GM12872 (cell line): ENCODE results near the gene NHLRC2.

Experiments used
- TF ChIP-seq, protein P1 (sequence below): IDR thresholded peaks from 3 replicates; pipeline ENCODE4 v1.5.1; 2011; ENCODE audit warnings: low read depth, mild to moderate bottlenecking, low read length, moderate library complexity; ENCODE audit not compliant: insufficient read depth

The NHLRC2 gene

DNA sequence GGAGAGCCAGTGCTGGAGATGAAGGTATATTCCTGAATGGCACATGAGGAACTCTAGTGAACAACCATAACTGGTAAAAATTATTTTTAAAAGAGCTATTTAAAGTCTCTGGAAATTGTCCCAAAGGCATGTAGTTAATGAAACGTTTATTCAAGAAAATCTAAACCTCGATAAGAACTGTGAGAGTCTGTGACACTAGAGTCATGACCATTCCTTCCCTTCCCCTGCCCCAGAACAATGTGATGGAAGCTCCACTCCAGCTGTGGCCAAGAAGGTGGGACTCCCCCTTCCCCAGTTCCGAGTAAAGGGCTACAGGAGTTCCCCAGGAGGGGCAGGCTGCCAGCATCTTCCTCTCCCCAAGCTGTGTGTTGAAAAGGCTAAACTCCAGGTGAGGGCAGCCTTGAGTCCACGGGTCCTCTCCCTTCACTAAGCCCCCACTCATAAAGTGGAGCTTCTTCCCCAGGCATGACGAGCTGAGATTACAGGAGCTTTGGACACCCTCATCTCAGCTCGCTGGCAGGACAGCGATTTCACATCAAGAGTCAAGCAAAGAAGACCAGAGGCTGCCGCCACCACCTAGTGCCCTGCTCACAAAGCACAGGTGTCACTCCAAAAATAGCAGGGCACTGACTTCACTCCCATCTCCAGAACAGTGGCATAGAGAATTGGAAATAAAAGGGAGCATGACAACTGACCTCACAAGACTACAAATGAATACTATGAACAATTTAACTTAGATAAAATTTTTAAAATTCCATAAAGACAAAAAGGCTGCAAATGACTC lies 68.5 kb downstream of the NHLRC2 start:
- TF ChIP-seq, protein P1, sequence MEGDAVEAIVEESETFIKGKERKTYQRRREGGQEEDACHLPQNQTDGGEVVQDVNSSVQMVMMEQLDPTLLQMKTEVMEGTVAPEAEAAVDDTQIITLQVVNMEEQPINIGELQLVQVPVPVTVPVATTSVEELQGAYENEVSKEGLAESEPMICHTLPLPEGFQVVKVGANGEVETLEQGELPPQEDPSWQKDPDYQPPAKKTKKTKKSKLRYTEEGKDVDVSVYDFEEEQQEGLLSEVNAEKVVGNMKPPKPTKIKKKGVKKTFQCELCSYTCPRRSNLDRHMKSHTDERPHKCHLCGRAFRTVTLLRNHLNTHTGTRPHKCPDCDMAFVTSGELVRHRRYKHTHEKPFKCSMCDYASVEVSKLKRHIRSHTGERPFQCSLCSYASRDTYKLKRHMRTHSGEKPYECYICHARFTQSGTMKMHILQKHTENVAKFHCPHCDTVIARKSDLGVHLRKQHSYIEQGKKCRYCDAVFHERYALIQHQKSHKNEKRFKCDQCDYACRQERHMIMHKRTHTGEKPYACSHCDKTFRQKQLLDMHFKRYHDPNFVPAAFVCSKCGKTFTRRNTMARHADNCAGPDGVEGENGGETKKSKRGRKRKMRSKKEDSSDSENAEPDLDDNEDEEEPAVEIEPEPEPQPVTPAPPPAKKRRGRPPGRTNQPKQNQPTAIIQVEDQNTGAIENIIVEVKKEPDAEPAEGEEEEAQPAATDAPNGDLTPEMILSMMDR = no peak; the same call in 2 of the 3 replicates

DNA sequence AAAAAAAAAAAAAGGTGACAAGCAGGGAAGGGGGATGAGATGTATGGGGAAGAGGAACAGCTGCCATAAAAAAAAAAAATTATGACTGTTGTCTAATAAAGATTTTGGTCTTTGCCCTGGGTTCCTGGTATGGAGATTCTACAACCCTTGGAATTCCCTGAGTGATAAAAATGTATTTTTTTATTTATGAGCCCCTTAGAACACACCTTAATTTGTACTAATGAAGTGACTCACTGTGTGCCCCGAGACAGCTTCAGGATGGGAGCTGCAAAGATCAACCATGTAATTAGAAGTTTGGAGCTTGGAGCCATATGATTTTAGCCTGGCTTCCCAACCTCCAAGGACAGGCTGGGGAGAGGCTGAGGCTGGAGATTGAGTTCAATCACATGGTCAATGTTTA lies 69.7 kb downstream of the NHLRC2 start:
- TF ChIP-seq, protein P1 = no peak

DNA sequence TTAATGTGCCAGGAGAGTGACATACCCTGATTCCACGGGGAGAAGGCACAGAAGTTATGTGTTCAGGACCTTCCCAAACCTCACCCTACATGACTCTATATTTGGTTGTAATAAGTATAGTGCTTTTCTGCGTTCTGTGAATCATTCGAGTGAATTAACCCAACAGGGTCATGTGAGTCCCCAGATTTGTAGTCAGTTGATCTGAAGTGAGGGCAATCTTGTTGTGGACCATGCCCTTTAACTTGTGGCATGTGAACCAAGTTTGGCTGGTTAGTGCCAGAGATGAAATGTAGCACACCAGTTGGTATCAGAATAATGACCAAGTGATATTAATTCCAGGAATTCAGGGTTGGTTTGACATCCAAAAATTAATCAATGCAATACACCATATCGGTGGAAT lies 70.2 kb downstream of the NHLRC2 start:
- TF ChIP-seq, protein P1 = no peak

DNA sequence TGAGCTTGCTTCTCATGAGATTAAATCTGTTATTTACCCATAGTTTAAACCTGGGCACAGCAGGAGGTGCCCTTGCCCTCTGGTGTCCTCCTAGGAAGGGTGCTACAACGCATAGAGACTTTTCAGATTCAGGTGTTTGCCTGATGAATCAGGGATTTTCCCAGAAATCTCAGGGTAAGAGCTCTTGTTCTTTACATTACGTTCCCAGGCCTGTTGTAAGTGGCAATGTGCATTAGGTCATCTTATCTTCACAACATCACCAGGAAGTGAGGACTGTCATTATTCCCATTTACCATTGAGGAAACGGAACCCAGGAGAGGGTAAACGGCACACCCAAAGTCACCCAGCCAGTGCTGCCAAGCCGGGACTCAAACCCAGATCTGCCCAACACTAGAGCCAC lies 73.0 kb downstream of the NHLRC2 start:
- TF ChIP-seq, protein P1 = no peak

DNA sequence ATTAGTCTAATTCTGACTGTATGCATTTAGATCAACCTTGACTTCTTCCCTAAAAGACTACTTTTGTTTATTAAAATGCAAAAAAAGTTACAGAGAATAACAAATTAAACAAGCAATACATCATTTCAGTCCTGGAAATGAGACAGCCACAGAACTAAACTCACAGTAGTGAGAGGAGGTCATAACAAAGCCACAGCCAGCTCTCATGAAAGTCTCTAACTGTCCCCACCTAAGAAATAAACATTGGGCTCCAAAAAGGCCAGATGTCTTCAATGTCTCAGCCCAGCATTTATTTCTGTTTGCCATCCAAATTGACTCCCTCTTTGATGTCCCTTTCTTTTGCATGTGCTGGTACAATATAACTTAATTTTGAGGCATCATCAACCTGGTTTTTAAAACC lies 74.4 kb downstream of the NHLRC2 start:
- TF ChIP-seq, protein P1 = no peak

DNA sequence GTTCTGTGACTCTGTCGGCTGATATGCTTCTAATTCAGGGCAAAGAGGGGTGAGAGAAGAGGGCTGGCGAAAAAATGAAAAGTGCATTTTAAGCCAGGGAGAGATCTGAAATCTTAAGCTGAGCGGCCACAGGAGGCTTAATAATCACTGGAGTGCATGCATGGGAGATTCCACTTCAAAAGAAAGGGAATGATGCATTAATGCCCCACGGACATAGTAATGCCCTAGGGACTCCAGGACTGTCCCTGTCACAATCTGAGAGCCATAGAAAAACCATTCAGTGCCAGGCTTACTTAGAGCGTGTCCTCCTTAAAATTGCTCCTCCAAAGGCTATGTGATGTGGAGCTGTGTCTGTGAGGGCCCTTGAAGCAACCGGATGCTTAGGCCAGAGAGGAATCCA lies 75.1 kb downstream of the NHLRC2 start:
- TF ChIP-seq, protein P1 = no peak

DNA sequence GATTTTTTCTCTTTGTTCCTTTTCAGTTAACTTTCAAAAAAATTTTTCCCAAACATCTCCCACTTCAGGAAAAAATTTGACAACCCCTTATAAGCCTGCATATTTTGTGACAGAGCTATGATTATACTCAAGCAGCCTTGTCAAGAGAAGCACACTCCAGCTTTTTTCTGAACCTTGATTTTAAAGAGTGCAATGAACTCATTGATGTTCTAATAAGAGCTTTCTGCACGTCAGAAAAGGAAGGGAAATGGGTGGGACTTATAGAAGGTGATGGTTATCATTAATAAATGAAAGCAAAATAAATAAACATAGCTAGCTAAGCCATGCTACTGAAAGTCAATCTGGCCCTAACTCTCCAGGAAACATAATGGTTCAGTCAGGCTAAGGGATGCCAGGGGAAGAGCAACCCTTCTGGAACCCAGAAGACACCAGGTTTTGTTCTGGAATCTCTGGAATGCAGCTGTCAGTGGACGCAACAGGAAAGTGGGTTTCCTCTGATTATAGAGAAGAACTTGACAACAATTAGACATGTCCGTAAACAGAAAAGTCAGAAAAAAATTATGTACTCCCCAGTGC lies 76.1 kb downstream of the NHLRC2 start:
- TF ChIP-seq, protein P1 = no peak
